COR-L47 (cell line): ENCODE measurements around the gene EHD1.
A peak's percentile ranks its signal among the peaks of the same experiment; 100 is the strongest.
"Not testable (repeated sequence)": the region's sequence is repeated elsewhere in the genome, so short reads cannot be mapped to it uniquely, and the experiment has no call there.

Source experiments
- DNase-seq: peaks from one replicate; lab custom pipeline; 2025; lab: John Stamatoyannopoulos, UW

The EHD1 gene

DNA sequence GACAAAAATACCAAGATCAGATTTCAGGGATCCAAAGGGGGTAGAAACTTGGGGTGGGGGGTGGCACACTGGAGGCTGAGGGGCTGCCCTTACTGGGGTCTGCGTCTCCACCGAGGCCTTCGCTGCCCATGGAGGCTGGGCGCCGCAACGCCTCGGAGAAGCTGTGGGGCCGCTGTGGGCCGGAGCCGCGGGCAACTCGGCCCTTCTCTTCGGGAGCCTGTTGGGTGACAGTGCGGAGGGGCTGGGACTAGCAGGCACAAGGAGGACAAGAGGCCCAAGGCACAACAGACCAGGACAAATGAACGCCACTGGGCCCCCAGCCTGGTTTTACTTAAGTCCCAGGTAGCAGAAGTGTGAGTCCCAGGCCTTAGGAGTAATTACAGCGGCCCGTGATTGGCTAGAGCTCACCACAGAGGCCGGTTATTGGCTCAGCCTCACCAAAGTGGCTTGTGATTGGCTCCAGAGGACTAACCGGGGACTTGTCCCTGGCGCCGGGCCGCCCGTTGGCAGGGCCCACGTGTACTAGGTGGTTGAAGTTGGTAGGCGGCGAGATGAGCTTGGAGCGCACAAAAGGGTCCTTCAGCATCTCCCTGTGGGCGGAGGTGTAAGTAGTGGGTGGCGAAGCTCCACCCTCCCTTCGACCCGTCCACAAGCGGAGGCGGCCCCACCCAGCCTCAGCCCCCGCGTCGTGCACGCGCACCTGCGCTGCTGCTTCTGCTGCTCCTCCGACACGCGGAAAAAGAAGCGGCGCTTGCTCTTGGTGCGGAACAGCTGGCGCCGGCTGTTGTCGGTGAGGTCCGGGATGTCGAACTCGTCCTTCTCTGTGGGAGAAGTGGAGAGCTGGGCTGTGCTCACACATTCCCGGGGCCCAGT is 51.6 kb downstream of the EHD1 start:
- no peak for DNase-seq

DNA sequence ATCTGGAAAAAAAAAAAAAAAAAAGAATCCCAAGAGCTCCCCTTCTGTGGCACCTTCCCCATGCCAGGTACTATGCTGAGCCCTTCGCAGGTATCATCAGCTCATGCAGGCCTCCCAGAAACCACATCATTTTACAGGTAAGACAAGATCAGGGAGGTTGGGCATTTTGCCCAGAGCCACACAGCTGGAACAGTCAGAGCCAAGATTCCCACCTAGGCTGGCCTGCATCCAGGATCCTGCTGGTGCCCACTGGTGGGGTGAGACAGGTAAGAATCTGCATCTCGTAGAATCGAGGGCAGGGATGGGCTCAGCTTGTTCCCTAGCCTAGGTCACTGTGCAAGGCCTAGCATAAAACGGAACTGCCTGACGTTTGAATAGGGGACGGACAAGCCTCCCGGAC is 52.4 kb downstream of the EHD1 start:
- DNase-seq = no peak

DNA sequence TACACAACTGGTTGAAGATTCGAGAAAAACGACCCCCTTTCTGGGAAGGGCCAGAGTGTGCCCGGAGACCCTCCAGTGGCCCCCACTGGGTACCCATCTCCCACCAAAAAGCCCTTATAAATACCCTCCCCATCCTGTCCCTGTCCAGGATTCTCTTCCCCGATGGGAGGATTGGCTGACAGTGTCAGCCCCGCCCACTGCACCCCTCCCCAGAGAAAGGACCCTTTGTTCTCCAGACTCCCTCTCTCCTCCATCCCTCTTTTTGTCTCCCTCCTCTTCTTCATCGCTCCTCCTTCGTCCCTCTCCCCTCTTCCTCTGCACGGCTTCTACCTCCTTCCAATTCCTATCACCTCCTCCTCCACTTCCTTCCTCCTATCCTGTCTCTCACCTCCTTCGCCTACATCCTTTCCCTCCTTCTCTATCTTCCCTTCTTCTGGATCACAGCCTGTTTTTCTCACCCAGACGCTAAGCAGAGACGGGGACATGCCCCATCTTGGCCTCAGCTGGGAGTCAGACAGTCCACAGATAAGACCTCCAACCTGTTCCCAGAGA is 54.8 kb downstream of the EHD1 start:
- DNase-seq = no peak

DNA sequence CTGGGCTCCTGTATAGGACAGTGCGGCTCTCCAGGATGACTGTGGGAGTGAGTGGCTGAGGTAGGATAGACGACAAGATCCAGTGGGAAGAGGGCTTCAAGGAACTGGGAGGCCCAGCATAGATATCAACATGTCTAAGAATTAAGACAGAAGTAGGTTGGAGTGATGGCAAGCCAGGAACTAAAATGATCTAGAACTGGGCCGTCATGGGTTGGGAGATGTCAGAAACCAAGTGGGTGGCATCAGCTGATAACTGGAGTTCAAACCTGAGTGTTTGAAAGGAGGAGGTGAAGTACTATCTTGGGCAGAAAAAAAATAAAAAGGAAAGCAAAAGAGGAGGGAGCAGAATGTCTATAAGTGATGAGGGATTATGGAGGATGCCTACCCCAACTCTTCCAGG is 60.9 kb downstream of the EHD1 start:
- DNase-seq = no peak

DNA sequence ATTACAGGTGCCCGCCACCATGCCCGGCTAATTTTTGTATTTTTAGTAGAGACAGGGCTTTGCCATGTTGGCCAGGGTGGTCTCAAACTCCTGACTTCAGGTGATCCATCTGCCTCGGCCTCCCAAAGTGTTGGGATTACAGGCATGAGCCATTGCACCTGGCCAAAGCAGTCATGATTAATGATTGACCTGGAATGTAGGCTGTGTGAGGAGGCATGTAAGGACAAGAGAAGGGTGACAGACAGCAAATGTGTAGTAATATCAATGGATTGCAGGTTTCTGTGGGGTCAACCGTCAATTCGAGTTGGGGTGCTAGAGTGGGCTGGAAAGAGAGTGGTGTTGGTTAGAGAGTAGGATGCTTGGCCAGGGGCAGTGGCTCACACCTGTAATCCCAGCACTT is 63.0 kb downstream of the EHD1 start:
- DNase-seq = not testable (repeated sequence)

DNA sequence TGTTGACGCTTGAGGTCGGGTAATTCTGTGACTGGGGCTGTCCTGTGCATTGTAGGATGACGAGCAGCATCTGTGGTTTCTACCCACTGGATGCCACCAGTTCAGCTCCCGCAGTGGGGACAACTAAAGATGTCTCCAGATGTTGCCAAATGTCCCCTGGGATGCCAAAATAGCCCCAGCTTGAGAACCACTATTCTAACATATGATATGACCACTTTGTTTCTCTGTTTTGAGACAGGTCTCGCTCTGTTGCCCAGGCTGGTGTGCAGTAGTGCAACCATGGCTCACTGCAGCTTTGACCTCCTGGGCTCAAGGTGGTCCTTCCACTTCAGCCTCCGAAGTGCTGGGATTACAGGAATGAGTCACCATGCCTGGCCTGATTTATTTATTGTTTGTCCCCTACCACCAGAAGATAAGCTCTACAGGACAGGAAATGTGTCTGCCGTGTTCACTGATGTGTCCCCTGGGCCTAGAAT is 63.7 kb downstream of the EHD1 start:
- no peak for DNase-seq

DNA sequence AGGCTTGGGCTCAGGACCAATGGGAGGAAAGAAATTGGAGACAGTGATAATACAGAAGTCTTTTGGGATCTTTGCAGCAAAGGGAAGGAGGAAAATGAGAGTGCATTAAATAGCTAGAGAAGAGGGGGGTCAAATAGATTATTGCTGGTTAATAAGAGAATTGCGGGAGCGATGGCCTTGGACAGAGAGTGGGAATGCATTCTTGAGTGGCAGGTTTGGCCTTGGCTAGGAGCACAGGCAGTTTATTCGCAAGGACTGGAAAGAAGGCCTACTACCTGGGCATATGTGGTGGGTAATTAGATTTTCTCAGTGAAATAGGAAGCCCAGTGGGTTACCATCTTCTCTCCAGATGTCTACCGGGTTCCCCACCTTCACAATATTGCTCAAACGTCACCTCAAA is 64.6 kb downstream of the EHD1 start:
- no peak for DNase-seq

DNA sequence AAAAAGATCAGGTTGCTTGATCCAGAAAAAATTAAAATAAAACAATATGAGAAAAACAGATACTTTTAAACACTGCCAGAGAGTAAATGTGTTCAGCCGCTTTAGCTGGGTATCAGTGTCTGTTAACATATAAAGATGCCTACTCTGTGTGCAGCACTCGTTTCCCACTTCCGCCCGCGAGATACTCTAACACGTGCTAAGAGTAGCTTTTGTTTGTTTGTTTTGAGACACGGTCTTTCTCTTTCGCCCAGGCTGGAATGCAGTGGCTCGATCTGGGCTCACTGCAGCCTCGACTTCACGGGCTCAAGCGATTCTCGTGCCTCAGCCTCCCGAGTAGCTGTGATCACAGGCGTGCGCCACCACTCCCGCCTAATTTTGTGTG is 67.5 kb downstream of the EHD1 start:
- DNase-seq = peak; percentile 52

DNA sequence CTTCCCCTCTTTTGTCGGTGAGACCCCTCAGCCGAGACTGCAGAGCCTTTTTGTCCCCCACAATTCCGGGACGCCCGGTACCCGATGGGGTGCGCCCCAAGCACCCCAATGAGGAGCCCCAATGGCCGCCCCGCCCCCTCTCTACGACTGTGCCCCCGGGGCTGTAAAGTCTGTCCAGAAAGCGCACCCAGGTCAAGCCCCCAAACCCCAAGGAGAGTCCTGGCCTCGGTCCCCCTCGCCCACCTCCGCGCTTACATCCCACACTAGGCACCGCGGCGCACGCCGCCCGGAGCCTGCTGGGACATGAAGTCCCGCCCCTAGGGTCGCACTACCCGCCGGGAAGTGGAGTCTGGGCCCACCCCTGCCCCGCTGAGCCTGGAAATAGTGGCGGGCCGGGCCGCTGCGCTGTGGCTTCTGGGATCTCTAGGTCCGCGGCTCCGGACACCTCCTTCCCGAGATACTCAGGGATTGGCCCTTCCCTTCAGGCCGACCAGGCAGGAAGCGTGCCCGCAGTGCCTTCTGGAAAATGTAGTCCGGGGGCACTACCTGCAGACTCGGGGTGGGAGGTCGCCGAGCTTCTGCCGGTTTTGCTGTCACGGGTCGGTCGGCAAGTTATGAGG is 68.0 kb downstream of the EHD1 start, which contains the start of gene MEN1:
Gene MEN1 (minus strand): TSS at position 281 of the 620 bp plus-strand sequence. CDS start 442 bp downstream, outside the sequence.
- DNase-seq = peak; percentile 96

DNA sequence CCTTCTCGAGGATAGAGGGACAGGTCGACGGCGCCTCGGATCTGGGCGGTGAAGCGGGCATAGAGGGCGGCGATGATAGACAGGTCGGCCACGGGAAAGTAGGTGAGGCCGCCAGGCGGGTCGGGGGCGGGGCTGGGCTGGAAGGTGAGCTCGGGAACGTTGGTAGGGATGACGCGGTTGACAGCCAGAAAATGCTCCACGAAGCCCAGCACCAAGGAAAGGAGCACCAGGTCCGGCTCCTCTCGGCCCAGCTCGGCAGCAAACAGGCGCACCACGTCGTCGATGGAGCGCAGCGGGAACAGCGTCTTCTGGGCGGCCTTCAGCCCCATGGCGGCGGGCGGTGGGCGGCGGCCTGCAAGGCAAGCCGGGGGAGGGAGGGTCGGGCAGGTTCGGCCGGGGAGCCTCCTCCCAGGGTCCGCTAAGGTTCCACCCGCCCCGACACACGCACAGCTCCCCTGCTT is 68.6 kb downstream of the EHD1 start:
- no peak for DNase-seq

DNA sequence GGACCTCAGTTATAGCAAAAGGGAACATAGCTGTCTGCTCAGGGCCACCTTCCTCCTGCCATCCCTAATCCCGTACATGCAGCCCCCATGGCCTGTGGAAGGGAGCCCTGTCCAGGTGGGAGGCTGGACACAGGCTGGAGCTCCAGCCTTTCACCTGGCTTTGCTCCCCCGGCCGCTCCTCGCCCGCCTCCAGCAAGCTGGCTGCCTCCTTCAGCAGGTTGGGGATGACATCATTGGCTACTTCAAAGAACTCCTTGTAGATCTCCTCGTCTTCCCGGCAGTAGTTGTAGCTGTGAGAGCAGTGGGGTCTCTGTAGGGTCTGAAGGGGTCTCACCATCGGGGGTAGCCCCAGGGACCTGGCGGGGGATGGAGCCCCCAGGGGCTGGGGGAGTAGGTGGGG is 72.9 kb downstream of the EHD1 start:
- DNase-seq = no peak

DNA sequence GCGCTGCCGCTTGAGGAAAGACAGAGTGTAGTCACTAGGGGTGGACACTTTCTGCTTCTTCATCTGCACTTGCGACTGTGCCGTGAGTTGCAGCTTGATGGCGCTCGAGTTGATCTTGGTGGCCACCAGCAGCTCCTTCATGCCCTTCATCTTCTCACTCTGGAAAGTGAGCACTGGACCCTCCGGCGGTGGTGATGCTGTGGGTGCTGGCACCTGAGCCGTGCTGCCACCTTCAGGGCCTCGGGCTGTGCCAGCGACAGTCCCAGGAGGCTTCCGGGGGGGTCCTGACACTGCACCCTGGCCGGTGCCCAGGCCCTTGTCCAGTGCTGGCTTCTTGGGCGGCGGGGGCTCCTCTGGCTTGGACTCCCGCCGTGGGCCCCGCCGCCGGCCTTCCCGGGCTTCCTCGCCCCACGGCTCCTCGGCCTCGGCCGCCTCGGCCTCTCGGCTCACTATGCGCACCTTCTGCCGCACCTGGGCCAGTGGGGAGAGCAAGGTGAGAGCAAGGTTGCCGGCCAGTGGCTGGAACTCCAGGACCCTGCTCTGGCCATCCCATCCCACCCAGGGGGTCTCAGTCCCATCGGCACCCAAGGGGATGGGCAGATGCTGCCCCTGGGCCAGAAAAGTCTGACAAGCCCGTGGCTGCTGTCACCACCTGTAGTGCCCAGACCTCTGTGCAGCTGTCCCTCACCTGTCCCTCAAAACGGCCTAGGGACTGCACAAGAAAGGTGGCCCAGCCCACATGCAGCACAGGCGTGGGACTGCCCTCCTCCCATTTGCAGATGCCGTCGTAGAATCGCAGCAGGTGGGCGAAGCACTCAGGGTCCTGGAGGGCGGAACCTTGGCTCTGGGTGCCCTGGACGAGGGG is 73.8 kb downstream of the EHD1 start:
- no peak for DNase-seq

DNA sequence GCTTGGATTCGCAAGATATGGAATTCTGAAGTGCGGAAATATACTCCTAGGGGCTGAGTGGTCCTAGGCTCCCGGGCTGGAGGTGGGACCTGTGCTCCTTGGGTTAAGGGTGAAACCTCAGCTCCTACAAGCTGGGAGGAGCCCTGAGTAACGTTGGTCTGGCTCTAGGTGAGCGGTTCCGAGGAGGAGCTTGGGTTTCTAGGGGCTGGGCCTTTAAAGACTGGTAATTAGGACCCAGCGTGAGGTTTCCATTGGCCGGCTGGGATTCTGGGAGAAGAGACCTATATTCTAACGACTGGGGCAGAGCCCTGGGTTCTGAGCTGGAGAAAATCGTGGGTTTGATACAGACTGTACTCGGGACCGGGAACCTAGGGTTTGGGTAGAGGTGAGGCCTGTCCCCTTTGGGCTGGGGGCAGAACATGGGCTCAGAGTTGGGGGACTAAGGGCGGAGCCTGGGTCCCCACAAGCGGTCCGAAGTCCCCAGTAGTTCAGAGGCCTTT is 74.5 kb downstream of the EHD1 start:
- DNase-seq = no peak

DNA sequence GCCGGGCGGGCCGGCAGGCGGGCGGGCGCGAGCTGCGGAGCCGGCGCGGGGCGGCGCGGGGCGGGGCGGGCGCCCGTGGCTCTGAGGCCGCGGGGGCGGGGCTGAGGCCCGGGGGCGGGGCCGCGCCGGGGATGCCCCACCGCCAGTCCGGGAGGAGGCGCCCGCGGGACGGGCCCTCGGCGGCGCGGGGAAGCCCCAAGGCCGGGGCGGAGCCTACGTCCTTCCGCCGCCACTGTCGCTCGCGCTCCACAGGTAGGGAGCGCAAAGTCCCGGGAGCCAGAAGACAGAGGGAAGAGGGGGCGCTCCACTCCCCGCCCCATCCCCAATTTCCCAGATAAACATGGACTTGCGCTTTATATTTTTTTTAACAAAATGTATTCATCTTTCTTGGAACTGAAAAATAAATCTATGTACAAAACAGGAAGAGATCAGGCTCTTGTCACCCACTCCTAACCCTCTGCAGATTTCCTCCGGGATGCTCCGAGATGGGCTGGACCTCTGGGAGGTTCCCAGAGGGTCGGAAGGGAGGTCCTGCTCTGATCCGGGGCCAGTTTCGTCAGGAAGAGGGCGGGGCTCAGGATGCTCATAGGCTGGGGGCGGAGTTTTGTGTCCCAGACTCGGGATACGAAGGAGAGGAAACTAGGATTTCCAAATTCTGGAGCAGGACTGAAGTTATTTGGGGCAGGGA is 75.1 kb downstream of the EHD1 start, which contains the start of gene MAP4K2:
Gene MAP4K2 (minus strand): TSS at position 57 of the 688 bp plus-strand sequence. CDS start 65 bp downstream, outside the sequence.
- peak; percentile 87 for DNase-seq

DNA sequence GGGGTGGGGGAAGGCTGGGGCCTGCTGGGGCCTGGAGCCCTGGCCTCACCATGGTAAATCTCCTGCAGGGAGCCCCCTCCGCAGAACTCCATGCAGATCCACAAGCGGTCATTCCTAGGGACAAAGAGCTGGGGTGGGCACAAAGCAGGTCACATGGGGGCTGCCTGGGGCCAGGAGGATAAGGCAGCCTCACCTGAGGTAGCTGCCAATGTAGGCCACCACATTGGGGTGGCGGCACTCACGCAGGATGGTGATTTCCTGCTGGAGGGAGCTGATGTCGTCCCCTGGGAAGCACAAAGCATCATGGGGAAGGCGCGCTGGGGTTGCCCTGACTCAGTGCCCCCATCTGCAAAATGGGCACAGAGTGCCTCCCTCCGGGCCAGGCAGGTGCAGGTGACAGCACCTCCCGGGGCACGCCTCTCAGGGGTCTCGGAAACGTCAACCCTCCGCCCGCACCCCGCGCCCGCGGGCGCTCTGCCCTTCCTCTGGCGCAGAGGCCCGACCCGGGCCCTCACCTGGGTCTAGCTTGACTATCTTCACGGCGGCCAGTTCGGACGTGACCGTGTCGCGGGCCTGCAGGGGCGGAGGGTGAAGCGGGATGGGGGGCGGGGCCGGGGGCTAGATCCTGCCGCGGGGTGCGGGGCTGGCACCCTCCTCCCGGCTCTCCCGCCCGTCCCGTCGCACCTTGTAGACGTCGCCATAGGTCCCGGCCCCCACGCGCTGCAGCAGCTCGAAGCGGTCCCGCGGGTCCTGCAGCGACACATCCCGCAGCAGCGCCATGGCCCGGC is 75.9 kb downstream of the EHD1 start:
- no peak for DNase-seq
